Calu3 (cell line): ENCODE data around the gene HIVEP2. TPM values are rescaled to one million over a fixed set of nuclear protein-coding genes. Genes with fewer than 3 reads are reported as not detected.

ENCODE experiments used
- BruUV-seq: library from RNA; stranded (reverse); fragments of 400-500 nt; replicated peaks from 2 replicates; lab custom pipeline; 2021; lab: Mats Ljungman, UMichigan
- CTCF ChIA-PET: fragments of 300-600 bp; sonication (Branson Sonifier 250); formaldehyde crosslinking; loops from one replicate; lab custom pipeline; 2022; ENCODE audit warnings: antibody characterized with exemption; lab: Charles Lee
- DNase-seq: peaks from one replicate; pipeline ENCODE4 v3.0.0; 2022
- H3K27ac Mint-ChIP-seq: one replicate; pipeline ENCODE4 v1.8.0; 2022; ENCODE audit warnings: mixed read lengths; ENCODE audit not compliant: unreplicated experiment
- H3K27me3 Mint-ChIP-seq: one replicate; pipeline ENCODE4 v1.8.0; 2022; ENCODE audit warnings: mixed read lengths; ENCODE audit not compliant: unreplicated experiment
- H3K36me3 Mint-ChIP-seq: one replicate; pipeline ENCODE4 v1.8.0; 2022; ENCODE audit warnings: mild to moderate bottlenecking, moderate library complexity, mixed read lengths; ENCODE audit not compliant: insufficient read depth, unreplicated experiment
- H3K4me1 Mint-ChIP-seq: one replicate; pipeline ENCODE4 v1.8.0; 2022; ENCODE audit warnings: mild to moderate bottlenecking, low read depth, mixed read lengths; ENCODE audit not compliant: unreplicated experiment
- H3K4me3 Mint-ChIP-seq: one replicate; pipeline ENCODE4 v1.8.0; 2022; ENCODE audit warnings: mild to moderate bottlenecking, low read depth, moderate library complexity, mixed read lengths; ENCODE audit not compliant: unreplicated experiment
- H3K9me3 Mint-ChIP-seq: one replicate; pipeline ENCODE4 v1.8.0; 2022; ENCODE audit warnings: low read depth, mixed read lengths; ENCODE audit not compliant: unreplicated experiment
- intact Hi-C: fragments of 100-400 bp; cut with micrococcal nuclease; formaldehyde crosslinking; loops from one replicate; pipeline ENCODE4 v1.10.0; 2022; ENCODE audit not compliant: unreplicated experiment
- total RNA-seq: library from RNA; stranded (reverse); gene quantifications from 2 replicates; pipeline ENCODE4 v1.2.3, GENCODE V29; 2022
- TF ChIP-seq, protein P1 (sequence below): fragments of 200-600 bp; IDR thresholded peaks from one replicate; pipeline ENCODE4 v1.8.0; 2022; ENCODE audit warnings: antibody characterized with exemption; ENCODE audit not compliant: unreplicated experiment

Gene HIVEP2
- total RNA-seq, 1 experiment from 2014 or later = 18.4 TPM

DNA sequence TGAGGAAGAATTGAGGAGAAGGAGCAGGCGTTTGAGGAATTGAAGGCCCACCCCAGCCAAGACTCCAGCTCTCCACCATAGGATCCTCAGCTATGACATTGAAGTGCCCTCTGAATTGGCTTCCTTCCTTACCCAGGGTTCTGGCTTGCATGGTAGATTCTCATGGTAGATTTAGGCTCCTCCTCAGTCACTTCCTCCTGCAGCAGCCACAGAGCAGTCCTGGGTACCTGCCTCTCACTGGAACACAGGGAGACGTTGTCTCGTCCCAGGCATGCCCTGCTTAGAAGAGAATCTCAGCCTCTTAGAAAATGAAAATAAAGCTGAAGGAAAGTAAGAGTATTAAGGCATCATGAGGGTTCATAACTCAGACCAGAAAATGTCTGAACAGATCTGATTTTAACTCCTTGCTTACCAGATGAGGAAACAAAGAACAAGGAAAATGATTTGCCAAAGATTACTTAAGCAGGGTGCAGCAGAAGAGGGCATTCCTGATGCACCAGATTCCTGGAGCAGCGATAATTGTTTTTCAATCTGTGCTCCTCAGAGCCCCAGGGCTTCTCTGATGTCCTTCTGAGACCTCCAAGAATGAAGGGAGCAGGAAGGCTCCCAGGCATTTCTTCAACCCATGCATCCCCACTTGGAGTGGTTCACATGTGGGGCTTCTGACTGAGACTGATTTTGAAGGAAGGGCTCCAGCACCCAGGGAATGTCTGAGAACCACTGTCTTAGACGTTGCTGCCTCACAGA, 219.8 kb downstream of the HIVEP2 start:
- no peak overlapping the region for H3K4me3 Mint-ChIP-seq

DNA sequence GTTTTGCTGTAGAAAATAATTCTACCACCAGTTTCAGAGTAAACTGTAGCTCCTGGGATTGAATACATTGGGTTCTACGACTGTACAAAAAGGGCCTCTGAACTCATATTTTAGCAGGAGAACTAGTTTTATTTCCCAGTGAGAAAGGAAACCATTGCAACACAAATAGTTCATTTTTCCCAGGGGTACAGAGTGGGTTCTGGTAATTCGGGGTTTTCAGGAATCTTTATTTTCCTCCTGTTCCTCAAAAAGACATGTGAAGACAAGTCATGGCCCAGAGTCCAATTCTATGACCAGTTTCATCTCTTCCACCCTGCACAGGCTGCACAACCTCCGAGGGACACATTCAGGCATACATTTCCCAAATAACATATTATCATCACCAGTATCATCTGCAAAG, 222.1 kb downstream of the HIVEP2 start:
- H3K27ac Mint-ChIP-seq = no peak overlapping the region
- CTCF ChIA-PET = no interaction called here
- H3K36me3 Mint-ChIP-seq = no peaks in the 10 kb centered on the region
- TF ChIP-seq, protein P1, sequence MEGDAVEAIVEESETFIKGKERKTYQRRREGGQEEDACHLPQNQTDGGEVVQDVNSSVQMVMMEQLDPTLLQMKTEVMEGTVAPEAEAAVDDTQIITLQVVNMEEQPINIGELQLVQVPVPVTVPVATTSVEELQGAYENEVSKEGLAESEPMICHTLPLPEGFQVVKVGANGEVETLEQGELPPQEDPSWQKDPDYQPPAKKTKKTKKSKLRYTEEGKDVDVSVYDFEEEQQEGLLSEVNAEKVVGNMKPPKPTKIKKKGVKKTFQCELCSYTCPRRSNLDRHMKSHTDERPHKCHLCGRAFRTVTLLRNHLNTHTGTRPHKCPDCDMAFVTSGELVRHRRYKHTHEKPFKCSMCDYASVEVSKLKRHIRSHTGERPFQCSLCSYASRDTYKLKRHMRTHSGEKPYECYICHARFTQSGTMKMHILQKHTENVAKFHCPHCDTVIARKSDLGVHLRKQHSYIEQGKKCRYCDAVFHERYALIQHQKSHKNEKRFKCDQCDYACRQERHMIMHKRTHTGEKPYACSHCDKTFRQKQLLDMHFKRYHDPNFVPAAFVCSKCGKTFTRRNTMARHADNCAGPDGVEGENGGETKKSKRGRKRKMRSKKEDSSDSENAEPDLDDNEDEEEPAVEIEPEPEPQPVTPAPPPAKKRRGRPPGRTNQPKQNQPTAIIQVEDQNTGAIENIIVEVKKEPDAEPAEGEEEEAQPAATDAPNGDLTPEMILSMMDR = no peak
- H3K9me3 Mint-ChIP-seq = peaks cover 5% of the 10 kb centered on the region
- no peaks in the 10 kb centered on the region for H3K4me1 Mint-ChIP-seq
- DNase-seq = no peak
- H3K27me3 Mint-ChIP-seq = no peaks in the 10 kb centered on the region
- H3K4me3 Mint-ChIP-seq = no peak overlapping the region
- no TSS peak for BruUV-seq
- intact Hi-C loops = no loop called here

More for the DNA sequence above, 219.8 kb downstream of the HIVEP2 start:
- no TSS peak for BruUV-seq
- CTCF ChIA-PET = no interaction called here
- no peak for DNase-seq
- no peaks in the 10 kb centered on the region for H3K27me3 Mint-ChIP-seq
- H3K9me3 Mint-ChIP-seq = no peaks in the 10 kb centered on the region
- TF ChIP-seq, protein P1 = no peak
- no peak overlapping the region for H3K27ac Mint-ChIP-seq
- no peaks in the 10 kb centered on the region for H3K4me1 Mint-ChIP-seq
- no peaks in the 10 kb centered on the region for H3K36me3 Mint-ChIP-seq
- intact Hi-C loops = no loop called here

DNA sequence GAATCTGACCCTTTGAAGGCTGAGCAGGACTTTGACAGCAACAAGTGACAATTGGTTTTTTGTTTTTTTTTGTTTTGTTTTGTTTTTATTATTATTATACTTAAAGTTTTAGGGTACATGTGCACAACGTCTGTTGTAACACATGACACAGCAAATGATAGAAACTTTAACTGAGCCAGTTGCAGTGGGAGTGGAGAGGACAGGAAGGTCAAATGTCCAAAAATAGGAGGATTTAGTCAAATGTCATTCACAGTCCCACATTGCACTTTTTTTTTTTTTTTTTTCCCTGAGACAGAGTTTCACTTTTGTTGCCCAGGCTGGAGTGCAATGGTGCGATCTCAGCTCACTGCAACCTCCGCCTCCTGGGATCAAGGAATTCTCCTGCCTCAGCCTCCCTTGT, 223.0 kb downstream of the HIVEP2 start:
- H3K36me3 Mint-ChIP-seq = no peaks in the 10 kb centered on the region
- TF ChIP-seq, protein P1 = no peak
- CTCF ChIA-PET = no interaction called here
- BruUV-seq = no TSS peak
- no peak for DNase-seq
- intact Hi-C loops = no loop called here
- no peaks in the 10 kb centered on the region for H3K4me1 Mint-ChIP-seq
- H3K27me3 Mint-ChIP-seq = no peaks in the 10 kb centered on the region
- no peak overlapping the region for H3K4me3 Mint-ChIP-seq
- peaks cover 5% of the 10 kb centered on the region for H3K9me3 Mint-ChIP-seq
- no peak overlapping the region for H3K27ac Mint-ChIP-seq

DNA sequence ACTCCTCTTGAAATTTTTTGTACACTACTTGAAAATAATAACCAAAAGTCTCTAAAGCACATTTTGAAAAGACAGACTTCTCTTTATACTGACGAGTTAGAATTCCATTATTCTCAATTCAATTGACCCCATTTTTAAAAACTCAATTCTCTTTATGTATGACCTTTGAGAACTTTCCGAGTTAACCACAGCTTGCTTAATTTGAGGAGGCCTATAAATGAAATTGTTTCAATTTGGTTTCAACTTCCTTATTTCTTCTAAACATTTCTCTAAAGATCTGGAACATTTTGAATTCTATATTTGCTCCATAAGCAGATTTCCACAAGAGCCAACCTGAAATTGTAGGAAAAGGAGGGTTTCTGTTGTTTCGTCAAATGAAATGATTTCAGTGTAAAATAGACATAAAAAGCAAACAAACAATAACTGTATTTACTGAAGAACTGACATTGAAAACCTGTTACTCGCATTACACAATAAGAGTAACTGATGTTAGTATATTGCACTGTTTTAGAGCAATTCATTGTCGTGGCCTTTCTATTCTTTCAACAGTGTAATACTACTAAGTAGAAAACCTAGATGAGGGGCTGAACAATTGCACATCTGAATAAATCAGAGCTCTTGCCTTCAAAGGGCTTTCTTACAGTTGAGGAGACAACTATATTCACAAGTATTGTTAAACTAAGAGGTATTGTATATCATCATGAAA, 223.6 kb downstream of the HIVEP2 start:
- Mint-ChIP-seq H3K27me3 (no peaks in the 10 kb centered on the region), H3K4me3 (no peak overlapping the region), H3K27ac (no peak overlapping the region), H3K9me3 (peaks cover 5% of the 10 kb centered on the region), H3K4me1 (no peaks in the 10 kb centered on the region), H3K36me3 (no peaks in the 10 kb centered on the region)
- no TSS peak for BruUV-seq
- intact Hi-C loops = no loop called here
- DNase-seq = no peak
- TF ChIP-seq, protein P1 = no peak
- CTCF ChIA-PET = no interaction called here
